ENCODE measurements around the gene FGD4.

Gene FGD4

GRCh38 chr12:32369202-32369601 lies 30.2 kb upstream of the FGD4 start:
- TF ChIP-seq NFIC (IDR thresholded peaks at IDR 0.05) (no peak), CEBPB (IDR thresholded peaks at IDR 0.05) (no peak), ZBTB7A (IDR thresholded peaks at IDR 0.05; ENCODE audit: low read depth) (no peak), EGR1 (IDR thresholded peaks at IDR 0.05) (no peak), CREB1 (IDR thresholded peaks at IDR 0.05; ENCODE audit: low read depth) (no peak), TCF12 (IDR thresholded peaks at IDR 0.05; ENCODE audit: low read depth) (no peak), RAD21 (IDR thresholded peaks at IDR 0.05; ENCODE audit: low read depth) (no peak), USF1 (IDR thresholded peaks at IDR 0.05) (no peak)
- TF ChIP-seq, protein P1, sequence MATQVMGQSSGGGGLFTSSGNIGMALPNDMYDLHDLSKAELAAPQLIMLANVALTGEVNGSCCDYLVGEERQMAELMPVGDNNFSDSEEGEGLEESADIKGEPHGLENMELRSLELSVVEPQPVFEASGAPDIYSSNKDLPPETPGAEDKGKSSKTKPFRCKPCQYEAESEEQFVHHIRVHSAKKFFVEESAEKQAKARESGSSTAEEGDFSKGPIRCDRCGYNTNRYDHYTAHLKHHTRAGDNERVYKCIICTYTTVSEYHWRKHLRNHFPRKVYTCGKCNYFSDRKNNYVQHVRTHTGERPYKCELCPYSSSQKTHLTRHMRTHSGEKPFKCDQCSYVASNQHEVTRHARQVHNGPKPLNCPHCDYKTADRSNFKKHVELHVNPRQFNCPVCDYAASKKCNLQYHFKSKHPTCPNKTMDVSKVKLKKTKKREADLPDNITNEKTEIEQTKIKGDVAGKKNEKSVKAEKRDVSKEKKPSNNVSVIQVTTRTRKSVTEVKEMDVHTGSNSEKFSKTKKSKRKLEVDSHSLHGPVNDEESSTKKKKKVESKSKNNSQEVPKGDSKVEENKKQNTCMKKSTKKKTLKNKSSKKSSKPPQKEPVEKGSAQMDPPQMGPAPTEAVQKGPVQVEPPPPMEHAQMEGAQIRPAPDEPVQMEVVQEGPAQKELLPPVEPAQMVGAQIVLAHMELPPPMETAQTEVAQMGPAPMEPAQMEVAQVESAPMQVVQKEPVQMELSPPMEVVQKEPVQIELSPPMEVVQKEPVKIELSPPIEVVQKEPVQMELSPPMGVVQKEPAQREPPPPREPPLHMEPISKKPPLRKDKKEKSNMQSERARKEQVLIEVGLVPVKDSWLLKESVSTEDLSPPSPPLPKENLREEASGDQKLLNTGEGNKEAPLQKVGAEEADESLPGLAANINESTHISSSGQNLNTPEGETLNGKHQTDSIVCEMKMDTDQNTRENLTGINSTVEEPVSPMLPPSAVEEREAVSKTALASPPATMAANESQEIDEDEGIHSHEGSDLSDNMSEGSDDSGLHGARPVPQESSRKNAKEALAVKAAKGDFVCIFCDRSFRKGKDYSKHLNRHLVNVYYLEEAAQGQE (IDR thresholded peaks at IDR 0.05; ENCODE audit: low read depth): no peak

DNA sequence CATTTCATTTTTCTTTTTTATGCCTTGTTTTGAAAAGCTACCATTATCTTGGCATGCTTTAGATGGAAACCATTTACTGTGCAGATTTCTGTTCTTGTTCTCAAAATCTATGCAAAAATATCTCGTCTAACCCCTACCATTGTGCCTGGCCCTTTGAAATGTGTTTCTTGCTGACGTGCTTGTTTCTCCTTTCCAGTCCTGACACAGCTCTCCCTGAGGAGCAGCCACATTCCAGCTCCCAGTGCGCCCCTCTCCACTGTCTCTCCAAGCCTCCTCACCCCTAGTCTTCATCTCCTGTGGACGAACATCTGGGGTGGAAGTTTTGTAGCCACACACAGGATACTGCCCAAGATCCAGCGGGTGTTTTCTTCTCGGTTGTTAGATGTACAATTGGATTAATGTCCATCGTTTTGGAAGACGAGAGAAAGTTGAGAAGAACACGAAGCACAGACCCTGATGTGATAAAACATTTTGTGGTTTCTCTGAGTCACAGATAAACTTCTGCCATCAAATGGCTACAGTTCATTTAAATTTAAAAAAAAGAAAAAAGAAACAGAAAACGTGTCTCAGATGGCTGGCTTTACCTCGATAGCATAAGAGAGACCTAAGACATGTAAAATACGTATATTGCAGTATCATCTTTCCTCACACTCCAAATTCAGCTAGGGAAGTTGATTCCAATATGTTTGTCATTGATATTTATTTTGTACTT lies 21.9 kb upstream of the FGD4 start:
- TF ChIP-seq, protein P2, sequence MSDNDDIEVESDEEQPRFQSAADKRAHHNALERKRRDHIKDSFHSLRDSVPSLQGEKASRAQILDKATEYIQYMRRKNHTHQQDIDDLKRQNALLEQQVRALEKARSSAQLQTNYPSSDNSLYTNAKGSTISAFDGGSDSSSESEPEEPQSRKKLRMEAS (IDR thresholded peaks at IDR 0.05): no peak
- TF ChIP-seq ZBTB7A (IDR thresholded peaks at IDR 0.05; ENCODE audit: low read depth) (no peak), CEBPB (IDR thresholded peaks at IDR 0.05) (no peak), TAF1 (IDR thresholded peaks at IDR 0.05; ENCODE audit: low read depth) (no peak), EP300 (IDR thresholded peaks at IDR 0.05; ENCODE audit: borderline replicate concordance) (no peak), TEAD4 (IDR thresholded peaks at IDR 0.05) (no peak), RAD21 (IDR thresholded peaks at IDR 0.05; ENCODE audit: low read depth) (no peak), EGR1 (IDR thresholded peaks at IDR 0.05) (no peak), YY1 (IDR thresholded peaks at IDR 0.05; ENCODE audit: low read depth) (no peak), FOXM1 (IDR thresholded peaks at IDR 0.05; ENCODE audit: borderline replicate concordance, low read depth) (no peak), CREB1 (IDR thresholded peaks at IDR 0.05; ENCODE audit: low read depth) (no peak), USF1 (IDR thresholded peaks at IDR 0.05) (no peak), NFIC (IDR thresholded peaks at IDR 0.05) (no peak), TCF12 (IDR thresholded peaks at IDR 0.05; ENCODE audit: low read depth) (no peak)
- TF ChIP-seq, protein P1 (IDR thresholded peaks at IDR 0.05; ENCODE audit: low read depth): no peak

DNA sequence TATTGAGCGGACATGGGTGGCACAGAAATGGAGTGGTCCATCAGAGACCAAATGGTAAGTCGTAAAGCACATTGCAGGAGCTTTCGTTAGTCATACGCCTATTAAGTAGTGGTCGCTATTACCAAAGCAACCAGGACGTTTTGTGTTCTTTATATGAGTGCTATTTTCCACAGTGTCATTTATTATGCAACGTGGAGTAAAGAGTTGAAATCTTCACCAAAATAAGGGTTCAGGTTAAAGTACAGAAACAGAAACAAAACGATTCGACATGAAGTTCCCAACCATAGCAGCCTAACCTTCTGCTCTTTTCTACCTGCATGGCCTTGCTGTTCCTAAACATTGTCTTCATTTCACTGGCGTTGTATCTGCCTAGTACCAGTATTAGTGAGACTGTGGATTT lies 20.1 kb upstream of the FGD4 start:
- no peak for TF ChIP-seq RAD21 (IDR thresholded peaks at IDR 0.05; ENCODE audit: low read depth)
- TF ChIP-seq, protein P1 (IDR thresholded peaks at IDR 0.05; ENCODE audit: low read depth): no peak
- TF ChIP-seq FOXM1 (IDR thresholded peaks at IDR 0.05; ENCODE audit: borderline replicate concordance, low read depth): no peak
- TF ChIP-seq EGR1 (IDR thresholded peaks at IDR 0.05): no peak

DNA sequence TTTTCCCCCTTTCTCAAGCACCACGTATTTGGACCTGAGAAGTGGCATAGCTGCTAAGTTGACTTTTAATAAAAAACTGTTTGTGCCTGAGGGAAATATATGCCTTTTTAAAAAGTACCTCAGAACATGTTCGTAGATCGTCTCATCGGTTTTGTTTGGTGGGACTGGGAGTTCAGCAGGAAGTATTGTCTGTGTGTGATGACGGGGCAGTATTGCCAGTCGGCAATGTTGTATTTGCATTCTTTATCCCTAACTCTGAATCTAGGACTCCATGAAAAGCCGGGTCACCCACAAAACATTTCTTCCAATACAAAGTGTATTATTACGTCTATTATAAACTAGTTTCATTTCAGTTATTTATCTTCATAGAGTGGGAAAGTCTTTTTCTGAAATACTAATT lies 19.7 kb upstream of the FGD4 start:
- TF ChIP-seq EP300 (IDR thresholded peaks at IDR 0.05; ENCODE audit: borderline replicate concordance) (no peak), EGR1 (IDR thresholded peaks at IDR 0.05) (no peak), TCF12 (IDR thresholded peaks at IDR 0.05; ENCODE audit: low read depth) (no peak), CEBPB (IDR thresholded peaks at IDR 0.05) (no peak), CREB1 (IDR thresholded peaks at IDR 0.05; ENCODE audit: low read depth) (no peak), TAF1 (IDR thresholded peaks at IDR 0.05; ENCODE audit: low read depth) (no peak), ZBTB7A (IDR thresholded peaks at IDR 0.05; ENCODE audit: low read depth) (no peak), NFIC (IDR thresholded peaks at IDR 0.05) (no peak), RAD21 (IDR thresholded peaks at IDR 0.05; ENCODE audit: low read depth) (no peak), USF1 (IDR thresholded peaks at IDR 0.05) (no peak), TEAD4 (IDR thresholded peaks at IDR 0.05) (no peak), YY1 (IDR thresholded peaks at IDR 0.05; ENCODE audit: low read depth) (no peak), FOXM1 (IDR thresholded peaks at IDR 0.05; ENCODE audit: borderline replicate concordance, low read depth) (no peak)
- TF ChIP-seq, protein P2 (IDR thresholded peaks at IDR 0.05): no peak
- TF ChIP-seq, protein P1 (IDR thresholded peaks at IDR 0.05; ENCODE audit: low read depth): no peak
